ENCODE results near the gene FAM168B. TPM values are rescaled to one million over a fixed set of nuclear protein-coding genes. Genes with fewer than 3 reads are reported as not detected.

FAM168B gene, protein sequence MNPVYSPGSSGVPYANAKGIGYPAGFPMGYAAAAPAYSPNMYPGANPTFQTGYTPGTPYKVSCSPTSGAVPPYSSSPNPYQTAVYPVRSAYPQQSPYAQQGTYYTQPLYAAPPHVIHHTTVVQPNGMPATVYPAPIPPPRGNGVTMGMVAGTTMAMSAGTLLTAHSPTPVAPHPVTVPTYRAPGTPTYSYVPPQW
- 99.5 and 119 TPM in 2 replicates for total RNA-seq

DNA sequence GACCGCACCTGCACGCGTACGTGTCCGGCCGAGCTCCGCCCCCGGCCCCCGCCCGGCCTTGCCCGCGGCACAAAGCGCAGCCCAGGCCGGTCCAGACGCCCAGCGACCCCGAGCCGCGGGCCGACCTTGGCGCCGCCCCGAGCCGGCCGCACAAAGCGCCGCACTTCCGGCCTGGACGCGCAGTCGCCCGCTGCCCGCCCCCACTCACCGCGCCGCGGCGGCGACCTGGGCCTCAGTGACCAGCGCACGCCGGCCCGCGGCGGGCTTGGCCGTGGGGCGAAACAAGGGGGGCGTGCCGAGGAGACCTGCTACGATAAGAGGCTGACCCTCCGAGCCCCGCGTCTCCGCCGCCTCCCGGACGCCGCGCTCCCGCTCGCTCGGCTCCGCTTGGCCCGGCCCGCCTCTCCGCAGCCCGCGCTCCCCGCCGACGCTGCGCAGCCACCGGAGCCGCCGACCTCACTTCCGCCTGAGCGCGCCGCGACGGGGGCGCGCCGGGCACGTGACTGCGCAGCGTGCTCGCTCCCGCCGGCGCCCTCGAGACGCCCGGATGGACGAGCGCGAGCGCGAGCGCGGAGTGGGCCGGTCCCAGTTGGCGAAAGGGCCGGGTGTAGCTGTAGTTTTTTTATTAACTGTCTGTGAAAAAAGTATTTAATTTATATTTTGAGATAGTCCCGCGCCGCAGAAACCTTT lies at the start of gene FAM168B:
TSS of gene FAM168B (minus strand) at position 455 of the 690 bp plus-strand sequence. CDS start 10,814 bp downstream, outside the sequence.

DNA sequence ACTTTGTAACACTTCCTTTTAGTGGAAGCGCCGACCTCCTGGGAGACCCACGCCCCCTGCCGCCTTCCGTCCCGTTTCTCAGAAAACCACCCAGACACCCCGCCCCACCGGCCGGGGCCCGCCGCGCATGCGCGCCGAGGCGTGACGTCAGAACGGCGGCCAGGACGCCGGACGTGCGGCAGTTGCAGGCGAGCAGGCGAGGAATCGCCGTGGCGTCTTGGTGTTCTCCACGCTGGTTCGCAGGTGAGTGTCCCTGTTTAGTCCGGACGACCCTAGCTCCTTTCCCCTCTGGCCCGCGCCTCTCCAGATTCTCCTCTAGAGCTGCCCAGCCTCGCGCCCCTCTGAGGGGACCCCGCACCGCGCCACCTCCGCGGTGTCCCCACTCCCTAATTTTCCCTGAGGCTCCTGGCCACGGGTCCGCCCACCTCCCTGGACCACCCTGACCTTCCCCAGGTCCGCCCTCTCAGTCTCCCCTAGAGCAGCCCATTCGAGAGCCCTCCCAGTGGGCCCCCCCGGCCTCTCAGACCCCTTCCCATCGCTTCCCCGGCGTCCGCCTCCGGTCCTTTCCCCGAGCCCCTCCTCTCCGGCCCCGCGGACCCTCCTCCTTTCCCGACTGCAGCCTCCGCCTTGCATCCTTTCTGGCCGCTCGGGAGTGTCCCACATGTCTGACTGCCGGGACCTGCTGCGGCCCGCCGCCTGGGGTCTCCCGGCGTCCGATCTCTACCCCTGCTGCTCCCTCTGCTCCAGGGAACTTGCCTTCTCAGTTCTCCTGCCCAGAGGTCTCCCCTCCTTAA lies 12.1 kb upstream of the FAM168B start, which contains the start of gene PLEKHB2:
TSS of gene PLEKHB2 (plus strand) at position 181 of the 794 bp plus-strand sequence. CDS start 15,606 bp downstream, outside the sequence.

Other genes starting within 250 kb of the FAM168B start
- 140 and 209 TPM in 2 replicates for gene PLEKHB2, start 11.9 kb upstream of the FAM168B start, total RNA-seq
- gene POTEE, start 116.1 kb upstream of the FAM168B start, total RNA-seq: not detected in 2 replicates

Data from regular cardiac myocyte (primary cell).